Measurements from ENCODE around the gene SLC17A2. TPM values are rescaled to one million over a fixed set of nuclear protein-coding genes. Genes with fewer than 3 reads are reported as not detected.

Gene SLC17A2
- total and polyA plus RNA-seq, 2 of the 13 experiments (the other 11 are each of a cell fraction or from before 2014, with no cell fraction given) = 11.2 to 32.4 TPM

DNA sequence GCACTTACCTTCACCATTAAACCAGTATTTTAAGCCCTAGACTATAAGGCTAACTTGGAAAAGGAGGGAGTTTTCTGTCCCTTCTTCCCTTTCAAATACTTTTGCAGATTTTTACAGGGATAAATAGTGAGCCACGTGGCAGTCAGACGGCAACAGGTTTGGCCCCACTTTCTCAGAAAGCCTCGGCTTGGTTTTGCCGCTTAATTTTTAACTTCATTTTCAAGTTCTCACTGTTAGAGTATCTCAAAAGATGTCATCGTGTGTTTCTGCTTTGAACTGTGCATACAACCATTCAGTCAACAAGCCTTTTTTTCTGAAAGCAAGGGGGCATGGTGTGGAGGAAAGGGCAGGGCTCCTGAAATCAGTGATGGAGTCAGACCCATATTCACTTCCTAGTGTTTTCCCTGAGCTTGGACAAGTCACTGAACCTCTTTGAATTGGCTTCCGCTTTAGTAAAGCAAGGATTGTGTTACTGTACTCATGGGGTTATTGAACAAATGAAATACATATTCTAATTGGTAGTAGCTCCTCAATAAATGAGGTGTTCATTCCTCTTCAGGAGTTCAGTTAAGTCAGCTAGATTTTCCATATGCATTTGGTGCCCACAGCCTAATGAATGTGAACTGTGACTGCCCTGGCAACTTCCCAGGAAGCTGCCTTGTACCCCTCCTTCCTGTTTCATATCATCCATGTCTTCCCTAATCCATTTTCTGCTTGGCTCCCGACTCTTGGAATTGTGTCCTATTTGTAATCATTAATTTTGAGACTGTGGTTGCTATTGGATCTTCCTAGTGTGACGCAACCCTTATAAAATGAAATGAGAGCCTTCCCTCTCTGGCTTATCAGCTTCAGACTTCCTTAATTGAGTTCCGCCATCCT is at the start of gene SLC17A2 (continued):
- TF ChIP-seq MLXIP (CRISPR knock-in tag; IDR thresholded peaks at IDR 0.05; ENCODE audit: borderline replicate concordance) (no peak), KLF15 (CRISPR knock-in tag; IDR thresholded peaks at IDR 0.05; ENCODE audit: borderline replicate concordance) (no peak), TEF (CRISPR knock-in tag; IDR thresholded peaks at IDR 0.05) (no peak), ZBTB40 (IDR thresholded peaks at IDR 0.05) (no peak), ZBTB40 (CRISPR knock-in tag; IDR thresholded peaks at IDR 0.05) (no peak; the same call in 1 of the 2 replicates), KDM4B (CRISPR knock-in tag; IDR thresholded peaks at IDR 0.05) (no peak), KLF12 (CRISPR knock-in tag; IDR thresholded peaks at IDR 0.05; ENCODE audit: borderline replicate concordance) (0 out of 2 replicates have a peak, but pooled peaks have one; percentile 13), ZNF569 (CRISPR knock-in tag; IDR thresholded peaks at IDR 0.05; ENCODE audit: borderline replicate concordance) (no peak), ZNF597 (CRISPR knock-in tag; IDR thresholded peaks at IDR 0.05) (no peak), ZKSCAN5 (CRISPR knock-in tag; IDR thresholded peaks at IDR 0.05) (no peak), RAD21 (CRISPR knock-in tag; IDR thresholded peaks at IDR 0.05) (no peak), EHMT2 (IDR thresholded peaks at IDR 0.05; ENCODE audit: borderline replicate concordance, low read depth, low read length) (peak; percentile 63; the same call in 1 of the 2 replicates), CCDC6 (CRISPR knock-in tag; IDR thresholded peaks at IDR 0.05) (peak; percentile 61; the same call in 1 of the 2 replicates), ZNF367 (CRISPR knock-in tag; IDR thresholded peaks at IDR 0.05; ENCODE audit: borderline replicate concordance) (no peak)
